Mesendoderm (in vitro differentiated cells): ENCODE results near the gene IGF2R.

Experiments
- DNase-seq: peaks from one replicate; pipeline ENCODE4 v3.0.0; 2013
- H2AK5ac ChIP-seq: 2 replicates; pipeline ENCODE4 v1.6.1; 2013; ENCODE audit warnings: low read length, inconsistent platforms
- H2BK120ac ChIP-seq: 2 replicates; pipeline ENCODE4 v1.6.1; 2013; ENCODE audit warnings: low read depth, mild to moderate bottlenecking, low read length, moderate library complexity, mixed read lengths
- H2BK15ac ChIP-seq: replicated peaks from 2 replicates; pipeline ENCODE4 v1.6.1; 2013; ENCODE audit warnings: low read depth, mild to moderate bottlenecking, moderate library complexity
- H2BK5ac ChIP-seq: 2 replicates; pipeline ENCODE4 v1.6.1; 2013; ENCODE audit warnings: low read length, inconsistent platforms
- H3K18ac ChIP-seq: 2 replicates; pipeline ENCODE4 v1.6.1; 2013; ENCODE audit warnings: mild to moderate bottlenecking, low read length, mixed read lengths
- H3K23ac ChIP-seq: one replicate; pipeline ENCODE4 v1.6.1; 2013; ENCODE audit warnings: low read length
- H3K27ac ChIP-seq: 2 replicates; pipeline ENCODE4 v1.5.1; 2013; ENCODE audit warnings: low read depth, mild to moderate bottlenecking, inconsistent platforms, low read length, moderate library complexity
- H3K27me3 ChIP-seq: 2 replicates; pipeline ENCODE4 v1.6.1; 2013; ENCODE audit warnings: low read length, control low read depth, mild to moderate bottlenecking, inconsistent platforms; ENCODE audit not compliant: insufficient read depth, poor library complexity
- H3K36me3 ChIP-seq: 2 replicates; pipeline ENCODE4 v1.6.1; 2013; ENCODE audit warnings: low read length, inconsistent platforms; ENCODE audit not compliant: control insufficient read depth, insufficient read depth
- H3K4ac ChIP-seq: one replicate; pipeline ENCODE4 v1.6.1; 2013; ENCODE audit warnings: low read depth, mild to moderate bottlenecking, low read length, moderate library complexity
- H3K4me1 ChIP-seq: 2 replicates; pipeline ENCODE4 v1.6.1; 2013; ENCODE audit warnings: low read depth, low read length, inconsistent platforms; ENCODE audit not compliant: control insufficient read depth
- H3K4me2 ChIP-seq: 2 replicates; pipeline ENCODE4 v1.6.1; 2013; ENCODE audit warnings: low read length
- H3K4me3 ChIP-seq: 2 replicates; pipeline ENCODE4 v1.5.1; 2013; ENCODE audit warnings: mild to moderate bottlenecking, low read length
- H3K56ac ChIP-seq: one replicate; pipeline ENCODE4 v1.6.1; 2013; ENCODE audit warnings: low read length
- H3K79me1 ChIP-seq: 2 replicates; pipeline ENCODE4 v1.6.1; 2013; ENCODE audit warnings: low read length, inconsistent platforms
- H3K79me2 ChIP-seq: 2 replicates; pipeline ENCODE4 v1.6.1; 2013; ENCODE audit warnings: mild to moderate bottlenecking, low read length; ENCODE audit not compliant: control insufficient read depth, insufficient read depth
- H3K9ac ChIP-seq: 2 replicates; pipeline ENCODE4 v1.6.1; 2013; ENCODE audit warnings: low read length, inconsistent platforms
- H4K5ac ChIP-seq: one replicate; pipeline ENCODE4 v1.6.1; 2013; ENCODE audit warnings: low read length
- H4K8ac ChIP-seq: one replicate; pipeline ENCODE4 v1.6.1; 2013; ENCODE audit warnings: low read depth, mild to moderate bottlenecking, control low read depth, low read length, moderate library complexity
- WGBS: extraction: QIAGEN DNeasy Blood & Tissue Kit; methylation state at CpG from one replicate; pipeline ENCODE4 v1.1.7; 2013; ENCODE audit warnings: low lambda C conversion rate, missing lambda C conversion rate; ENCODE audit not compliant: insufficient coverage; ENCODE audit errors: extremely low coverage; 5-methylcytosine and 5-hydroxymethylcytosine counted together

Gene IGF2R

GRCh38 chr6:160040527-160041264 lies 71.8 kb downstream of the IGF2R start:
- H3K4me3 ChIP-seq = no peak overlapping the region
- no peak overlapping the region for H3K56ac ChIP-seq
- no peak overlapping the region for H4K8ac ChIP-seq
- H2BK120ac ChIP-seq = no peak overlapping the region
- H2BK15ac ChIP-seq = no peak overlapping the region
- H3K36me3 ChIP-seq = peaks cover 9% of the 10 kb centered on the region
- no peaks in the 10 kb centered on the region for H3K79me2 ChIP-seq
- no peak for DNase-seq
- H3K4me2 ChIP-seq = no peak overlapping the region
- no peak overlapping the region for H3K23ac ChIP-seq
- H4K5ac ChIP-seq = no peak overlapping the region
- H3K27ac ChIP-seq = no peak overlapping the region
- no peak overlapping the region for H3K9ac ChIP-seq
- H3K27me3 ChIP-seq = no peaks in the 10 kb centered on the region
- no peaks in the 10 kb centered on the region for H3K79me1 ChIP-seq
- no CpG with 5 or more reads among the region's 19 CpGs for WGBS
- no peak overlapping the region for H3K18ac ChIP-seq
- H3K4me1 ChIP-seq = no peaks in the 10 kb centered on the region
- H2AK5ac ChIP-seq = no peak overlapping the region
- H2BK5ac ChIP-seq = no peak overlapping the region
- H3K4ac ChIP-seq = no peak overlapping the region

GRCh38 chr6:160041608-160042007 lies 72.7 kb downstream of the IGF2R start:
- no peak overlapping the region for H2BK5ac ChIP-seq
- no peak overlapping the region for H2BK15ac ChIP-seq
- H2BK120ac ChIP-seq = no peak overlapping the region
- H3K27ac ChIP-seq = no peak overlapping the region
- no peak overlapping the region for H3K18ac ChIP-seq
- no peak overlapping the region for H3K56ac ChIP-seq
- no peaks in the 10 kb centered on the region for H3K27me3 ChIP-seq
- no peaks in the 10 kb centered on the region for H3K4me1 ChIP-seq
- no peak overlapping the region for H4K5ac ChIP-seq
- H3K4me2 ChIP-seq = no peak overlapping the region
- no peaks in the 10 kb centered on the region for H3K79me2 ChIP-seq
- H4K8ac ChIP-seq = no peak overlapping the region
- no peak overlapping the region for H2AK5ac ChIP-seq
- H3K36me3 ChIP-seq = peaks cover 10% of the 10 kb centered on the region
- H3K4me3 ChIP-seq = no peak overlapping the region
- no peak overlapping the region for H3K4ac ChIP-seq
- no peak for DNase-seq
- no peak overlapping the region for H3K23ac ChIP-seq
- no peak overlapping the region for H3K9ac ChIP-seq
- H3K79me1 ChIP-seq = no peaks in the 10 kb centered on the region
- WGBS = no CpG with 5 or more reads among the region's 6 CpGs

GRCh38 chr6:160042014-160042773 lies 73.3 kb downstream of the IGF2R start:
- WGBS = no CpG with 5 or more reads among the region's 12 CpGs
- Histone ChIP-seq H3K23ac (no peak overlapping the region), H4K8ac (no peak overlapping the region), H2AK5ac (no peak overlapping the region), H3K79me1 (no peaks in the 10 kb centered on the region), H3K79me2 (no peaks in the 10 kb centered on the region), H3K4me2 (no peak overlapping the region), H2BK120ac (no peak overlapping the region), H3K18ac (no peak overlapping the region), H2BK15ac (no peak overlapping the region), H3K27me3 (no peaks in the 10 kb centered on the region), H3K27ac (no peak overlapping the region), H3K4me3 (no peak overlapping the region), H3K4ac (no peak overlapping the region), H3K36me3 (peaks cover 12% of the 10 kb centered on the region), H3K9ac (no peak overlapping the region), H3K4me1 (no peaks in the 10 kb centered on the region), H3K56ac (no peak overlapping the region), H4K5ac (no peak overlapping the region), H2BK5ac (no peak overlapping the region)
- DNase-seq = no peak

- Histone ChIP-seq H2AK5ac (no peak overlapping the region), H3K4me1 (no peaks in the 10 kb centered on the region), H3K79me1 (no peaks in the 10 kb centered on the region), H3K36me3 (peaks cover 16% of the 10 kb centered on the region), H3K4me3 (no peak overlapping the region), H4K5ac (no peak overlapping the region), H3K4ac (no peak overlapping the region), H3K27ac (no peak overlapping the region), H3K23ac (no peak overlapping the region), H3K56ac (no peak overlapping the region), H2BK120ac (no peak overlapping the region), H3K27me3 (no peaks in the 10 kb centered on the region), H3K4me2 (no peak overlapping the region), H4K8ac (no peak overlapping the region), H2BK15ac (no peak overlapping the region), H2BK5ac (no peak overlapping the region), H3K9ac (no peak overlapping the region), H3K79me2 (no peaks in the 10 kb centered on the region), H3K18ac (no peak overlapping the region)
- DNase-seq = no peak
- WGBS = no CpG with 5 or more reads among the region's 11 CpGs
Observed at GRCh38 chr6:160042788-160043301, 74.0 kb downstream of the IGF2R start.

GRCh38 chr6:160043784-160044183 lies 74.9 kb downstream of the IGF2R start:
- Histone ChIP-seq H3K79me2 (no peaks in the 10 kb centered on the region), H3K4me3 (no peak overlapping the region), H2AK5ac (no peak overlapping the region), H3K56ac (no peak overlapping the region), H3K27ac (no peak overlapping the region), H2BK5ac (no peak overlapping the region), H3K9ac (no peak overlapping the region), H3K36me3 (peaks cover 21% of the 10 kb centered on the region), H3K23ac (no peak overlapping the region), H3K79me1 (no peaks in the 10 kb centered on the region), H3K27me3 (no peaks in the 10 kb centered on the region), H4K8ac (no peak overlapping the region), H3K4me1 (no peaks in the 10 kb centered on the region), H3K18ac (no peak overlapping the region), H2BK120ac (no peak overlapping the region), H3K4ac (no peak overlapping the region), H4K5ac (no peak overlapping the region), H2BK15ac (no peak overlapping the region), H3K4me2 (no peak overlapping the region)
- WGBS = no CpG with 5 or more reads among the region's 4 CpGs
- DNase-seq = no peak
